Measurements from ENCODE around the gene FOXA3.

DNA sequence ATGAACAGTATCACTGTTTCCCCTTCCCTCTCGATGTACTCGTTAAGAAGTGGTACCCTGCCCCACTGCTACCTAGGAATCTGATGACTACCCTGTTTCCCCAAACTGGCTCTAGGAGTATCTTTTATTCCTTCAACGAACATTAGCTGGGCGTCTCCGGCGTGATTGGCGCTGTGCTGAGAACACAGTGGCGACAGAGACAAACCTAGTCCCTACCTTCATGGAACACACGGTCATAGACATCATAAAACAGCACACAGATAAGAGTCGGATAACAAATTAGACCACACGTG is 1.9 kb upstream of the FOXA3 start:
- TF ChIP-seq EZH2 (IDR thresholded peaks at IDR 0.05) (no peak), POLR2AphosphoS5 (IDR thresholded peaks at IDR 0.05; ENCODE audit: low read depth, low read length) (no peak), EZH2phosphoT487 (IDR thresholded peaks at IDR 0.05; ENCODE audit: borderline replicate concordance) (no peak), POLR2A (IDR thresholded peaks at IDR 0.05; ENCODE audit: borderline replicate concordance, extremely low read depth, insufficient read depth, insufficient read length) (no peak), SP1 (IDR thresholded peaks at IDR 0.05; ENCODE audit: low read depth) (no peak), CEBPB (IDR thresholded peaks at IDR 0.05; ENCODE audit: low read depth) (no peak), ZFX (IDR thresholded peaks at IDR 0.05) (no peak)
- TF ChIP-seq, protein P1, sequence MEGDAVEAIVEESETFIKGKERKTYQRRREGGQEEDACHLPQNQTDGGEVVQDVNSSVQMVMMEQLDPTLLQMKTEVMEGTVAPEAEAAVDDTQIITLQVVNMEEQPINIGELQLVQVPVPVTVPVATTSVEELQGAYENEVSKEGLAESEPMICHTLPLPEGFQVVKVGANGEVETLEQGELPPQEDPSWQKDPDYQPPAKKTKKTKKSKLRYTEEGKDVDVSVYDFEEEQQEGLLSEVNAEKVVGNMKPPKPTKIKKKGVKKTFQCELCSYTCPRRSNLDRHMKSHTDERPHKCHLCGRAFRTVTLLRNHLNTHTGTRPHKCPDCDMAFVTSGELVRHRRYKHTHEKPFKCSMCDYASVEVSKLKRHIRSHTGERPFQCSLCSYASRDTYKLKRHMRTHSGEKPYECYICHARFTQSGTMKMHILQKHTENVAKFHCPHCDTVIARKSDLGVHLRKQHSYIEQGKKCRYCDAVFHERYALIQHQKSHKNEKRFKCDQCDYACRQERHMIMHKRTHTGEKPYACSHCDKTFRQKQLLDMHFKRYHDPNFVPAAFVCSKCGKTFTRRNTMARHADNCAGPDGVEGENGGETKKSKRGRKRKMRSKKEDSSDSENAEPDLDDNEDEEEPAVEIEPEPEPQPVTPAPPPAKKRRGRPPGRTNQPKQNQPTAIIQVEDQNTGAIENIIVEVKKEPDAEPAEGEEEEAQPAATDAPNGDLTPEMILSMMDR (IDR thresholded peaks at IDR 0.05 in 2 of 3, conservative IDR thresholded peaks at IDR 0.05 in 1 of 3; ENCODE audit: borderline replicate concordance in 1 of 3, insufficient read depth in 1 of 3, low read depth in 2 of 3, low read length in 2 of 3), result no peak
- TF ChIP-seq, protein P2, sequence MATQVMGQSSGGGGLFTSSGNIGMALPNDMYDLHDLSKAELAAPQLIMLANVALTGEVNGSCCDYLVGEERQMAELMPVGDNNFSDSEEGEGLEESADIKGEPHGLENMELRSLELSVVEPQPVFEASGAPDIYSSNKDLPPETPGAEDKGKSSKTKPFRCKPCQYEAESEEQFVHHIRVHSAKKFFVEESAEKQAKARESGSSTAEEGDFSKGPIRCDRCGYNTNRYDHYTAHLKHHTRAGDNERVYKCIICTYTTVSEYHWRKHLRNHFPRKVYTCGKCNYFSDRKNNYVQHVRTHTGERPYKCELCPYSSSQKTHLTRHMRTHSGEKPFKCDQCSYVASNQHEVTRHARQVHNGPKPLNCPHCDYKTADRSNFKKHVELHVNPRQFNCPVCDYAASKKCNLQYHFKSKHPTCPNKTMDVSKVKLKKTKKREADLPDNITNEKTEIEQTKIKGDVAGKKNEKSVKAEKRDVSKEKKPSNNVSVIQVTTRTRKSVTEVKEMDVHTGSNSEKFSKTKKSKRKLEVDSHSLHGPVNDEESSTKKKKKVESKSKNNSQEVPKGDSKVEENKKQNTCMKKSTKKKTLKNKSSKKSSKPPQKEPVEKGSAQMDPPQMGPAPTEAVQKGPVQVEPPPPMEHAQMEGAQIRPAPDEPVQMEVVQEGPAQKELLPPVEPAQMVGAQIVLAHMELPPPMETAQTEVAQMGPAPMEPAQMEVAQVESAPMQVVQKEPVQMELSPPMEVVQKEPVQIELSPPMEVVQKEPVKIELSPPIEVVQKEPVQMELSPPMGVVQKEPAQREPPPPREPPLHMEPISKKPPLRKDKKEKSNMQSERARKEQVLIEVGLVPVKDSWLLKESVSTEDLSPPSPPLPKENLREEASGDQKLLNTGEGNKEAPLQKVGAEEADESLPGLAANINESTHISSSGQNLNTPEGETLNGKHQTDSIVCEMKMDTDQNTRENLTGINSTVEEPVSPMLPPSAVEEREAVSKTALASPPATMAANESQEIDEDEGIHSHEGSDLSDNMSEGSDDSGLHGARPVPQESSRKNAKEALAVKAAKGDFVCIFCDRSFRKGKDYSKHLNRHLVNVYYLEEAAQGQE (IDR thresholded peaks at IDR 0.05; ENCODE audit: low read depth), result no peak
